Peyer's patch (tissue), 4 donors: ENCODE results near the gene ZNF606.

Source experiments
- POLR2A ChIP-seq, 2 donors: fragments of 450-650 bp; IDR thresholded peaks; one replicate each; pipeline ENCODE4 v1.5.1; 2017; ENCODE audit warnings: antibody characterized with exemption in 2 of 2, mild to moderate bottlenecking in 2 of 2, moderate library complexity in 2 of 2
- TF ChIP-seq, protein P1 (sequence below), 6 experiments: fragments of 450-650 bp in 4 of 6; fragments of 200-600 bp in 2 of 6; sonication (generic) in 1 of 6; IDR thresholded peaks; one replicate each; pipeline ENCODE4 v1.5.1; 2017 to 2019; ENCODE audit warnings: antibody characterized with exemption in 6 of 6, mild to moderate bottlenecking in 3 of 6, moderate library complexity in 1 of 6

- TF ChIP-seq, protein P1, sequence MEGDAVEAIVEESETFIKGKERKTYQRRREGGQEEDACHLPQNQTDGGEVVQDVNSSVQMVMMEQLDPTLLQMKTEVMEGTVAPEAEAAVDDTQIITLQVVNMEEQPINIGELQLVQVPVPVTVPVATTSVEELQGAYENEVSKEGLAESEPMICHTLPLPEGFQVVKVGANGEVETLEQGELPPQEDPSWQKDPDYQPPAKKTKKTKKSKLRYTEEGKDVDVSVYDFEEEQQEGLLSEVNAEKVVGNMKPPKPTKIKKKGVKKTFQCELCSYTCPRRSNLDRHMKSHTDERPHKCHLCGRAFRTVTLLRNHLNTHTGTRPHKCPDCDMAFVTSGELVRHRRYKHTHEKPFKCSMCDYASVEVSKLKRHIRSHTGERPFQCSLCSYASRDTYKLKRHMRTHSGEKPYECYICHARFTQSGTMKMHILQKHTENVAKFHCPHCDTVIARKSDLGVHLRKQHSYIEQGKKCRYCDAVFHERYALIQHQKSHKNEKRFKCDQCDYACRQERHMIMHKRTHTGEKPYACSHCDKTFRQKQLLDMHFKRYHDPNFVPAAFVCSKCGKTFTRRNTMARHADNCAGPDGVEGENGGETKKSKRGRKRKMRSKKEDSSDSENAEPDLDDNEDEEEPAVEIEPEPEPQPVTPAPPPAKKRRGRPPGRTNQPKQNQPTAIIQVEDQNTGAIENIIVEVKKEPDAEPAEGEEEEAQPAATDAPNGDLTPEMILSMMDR (IDR thresholded peaks at IDR 0.05), result no peak
- no peak for TF ChIP-seq POLR2A (IDR thresholded peaks at IDR 0.05)
These were observed 56.3 kb downstream of the ZNF606 start for GRCh38 chr19:57946316-57946715.
